CD1c-positive myeloid dendritic cell (primary cell): ENCODE data around the gene CARD6.
A peak's percentile ranks its signal among the peaks of the same experiment; 100 is the strongest.
"Not testable (repeated sequence)": the region's sequence is repeated elsewhere in the genome, so short reads cannot be mapped to it uniquely, and the experiment has no call there.

ENCODE experiments used
- DNase-seq: peaks from one replicate; pipeline ENCODE4 v3.0.0-alpha.2; 2016; ENCODE audit errors: extremely low spot score

CARD6 gene

GRCh38 chr5:40828021-40828631 lies 13.0 kb upstream of the CARD6 start:
- DNase-seq, result no peak

- DNase-seq, result no peak
Observed at GRCh38 chr5:40828690-40829661, 12.2 kb upstream of the CARD6 start.

GRCh38 chr5:40829748-40830533 lies 11.2 kb upstream of the CARD6 start:
- DNase-seq, result no peak

DNA sequence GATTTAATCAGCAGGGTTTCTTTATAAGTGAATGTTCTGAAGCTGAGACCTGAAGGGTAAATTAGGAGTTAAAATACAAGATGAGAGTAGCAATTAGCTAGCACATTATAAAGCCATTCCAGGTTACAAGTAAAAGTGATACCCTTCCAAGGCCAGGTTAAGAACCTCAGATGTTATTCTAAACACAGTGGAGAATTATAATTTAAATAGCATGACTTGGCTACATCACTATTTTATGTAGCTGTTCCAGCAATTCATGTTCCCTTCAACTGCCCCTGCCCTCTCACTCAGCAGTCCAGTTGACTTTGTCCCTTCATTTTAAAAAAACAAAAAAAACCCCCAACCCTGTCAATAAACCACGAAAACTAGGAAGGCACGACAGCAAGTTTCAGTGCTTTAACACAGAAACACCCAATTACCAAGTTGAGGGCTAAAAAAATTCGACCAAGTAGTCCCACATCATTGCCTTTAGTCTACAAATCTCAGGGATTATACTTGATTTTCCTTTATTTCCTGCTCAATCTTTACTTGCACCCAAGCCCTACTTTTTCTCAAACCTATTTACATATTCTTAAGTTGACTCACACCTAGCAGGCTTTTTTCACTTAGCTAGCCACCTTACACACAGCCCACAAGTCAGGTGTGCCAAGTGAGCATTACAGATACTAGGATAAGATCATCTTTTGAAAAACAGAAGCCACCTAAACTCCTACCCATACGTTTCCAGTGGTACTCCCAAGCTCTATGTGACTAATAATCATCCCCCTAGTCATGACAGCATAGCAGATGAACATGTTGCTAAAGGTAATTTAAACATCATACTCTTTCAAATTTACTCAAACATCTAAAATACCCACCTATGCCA lies 9.6 kb upstream of the CARD6 start:
- no peak for DNase-seq

- no peak for DNase-seq
Observed at GRCh38 chr5:40832345-40832744, 8.8 kb upstream of the CARD6 start.

DNA sequence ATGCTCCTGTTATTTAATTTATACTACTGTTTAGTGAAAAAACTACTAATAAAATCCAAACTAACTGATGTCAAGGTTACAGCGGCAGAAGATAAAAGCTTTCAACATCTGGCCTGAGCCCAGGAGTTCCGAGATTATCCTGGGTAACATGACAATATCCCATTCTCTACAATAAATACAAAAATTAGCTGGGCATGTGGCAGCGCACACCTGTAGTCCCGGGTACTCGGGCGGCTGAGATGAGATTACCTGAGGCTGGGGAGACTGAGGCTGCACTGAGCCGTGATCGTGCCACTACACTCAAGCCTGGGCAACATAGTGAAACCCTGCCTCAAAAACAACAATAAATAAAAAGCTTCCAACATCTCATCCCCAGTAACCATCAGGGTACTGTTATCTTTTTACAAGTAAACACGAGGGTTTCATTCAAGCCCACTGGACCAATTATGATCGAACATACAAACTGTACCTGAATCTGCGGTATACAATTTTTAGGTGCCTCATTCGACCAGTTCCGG lies 7.4 kb upstream of the CARD6 start:
- no peak for DNase-seq

DNA sequence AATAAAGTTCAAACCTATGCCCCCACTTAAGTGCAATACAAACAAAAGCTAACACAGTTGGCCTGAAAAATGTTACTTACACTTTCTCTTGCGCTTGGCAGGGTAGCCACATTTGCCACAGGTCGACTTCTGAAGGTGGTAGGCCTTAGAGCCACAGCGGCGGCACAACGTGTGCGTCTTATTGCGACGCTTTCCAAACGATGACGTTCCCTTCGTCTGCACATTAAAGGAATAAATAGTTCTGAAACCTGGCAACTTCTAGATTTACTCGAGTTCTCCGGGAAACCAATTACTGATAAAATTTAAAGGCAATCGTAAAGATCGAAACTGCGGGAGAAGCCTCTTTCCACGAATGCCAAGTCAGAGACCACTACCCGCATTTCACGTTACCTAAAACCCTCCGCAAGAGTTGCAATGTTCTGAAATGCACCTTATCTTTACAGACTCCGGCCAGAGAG lies 6.7 kb upstream of the CARD6 start:
- peak; percentile 49 for DNase-seq

DNA sequence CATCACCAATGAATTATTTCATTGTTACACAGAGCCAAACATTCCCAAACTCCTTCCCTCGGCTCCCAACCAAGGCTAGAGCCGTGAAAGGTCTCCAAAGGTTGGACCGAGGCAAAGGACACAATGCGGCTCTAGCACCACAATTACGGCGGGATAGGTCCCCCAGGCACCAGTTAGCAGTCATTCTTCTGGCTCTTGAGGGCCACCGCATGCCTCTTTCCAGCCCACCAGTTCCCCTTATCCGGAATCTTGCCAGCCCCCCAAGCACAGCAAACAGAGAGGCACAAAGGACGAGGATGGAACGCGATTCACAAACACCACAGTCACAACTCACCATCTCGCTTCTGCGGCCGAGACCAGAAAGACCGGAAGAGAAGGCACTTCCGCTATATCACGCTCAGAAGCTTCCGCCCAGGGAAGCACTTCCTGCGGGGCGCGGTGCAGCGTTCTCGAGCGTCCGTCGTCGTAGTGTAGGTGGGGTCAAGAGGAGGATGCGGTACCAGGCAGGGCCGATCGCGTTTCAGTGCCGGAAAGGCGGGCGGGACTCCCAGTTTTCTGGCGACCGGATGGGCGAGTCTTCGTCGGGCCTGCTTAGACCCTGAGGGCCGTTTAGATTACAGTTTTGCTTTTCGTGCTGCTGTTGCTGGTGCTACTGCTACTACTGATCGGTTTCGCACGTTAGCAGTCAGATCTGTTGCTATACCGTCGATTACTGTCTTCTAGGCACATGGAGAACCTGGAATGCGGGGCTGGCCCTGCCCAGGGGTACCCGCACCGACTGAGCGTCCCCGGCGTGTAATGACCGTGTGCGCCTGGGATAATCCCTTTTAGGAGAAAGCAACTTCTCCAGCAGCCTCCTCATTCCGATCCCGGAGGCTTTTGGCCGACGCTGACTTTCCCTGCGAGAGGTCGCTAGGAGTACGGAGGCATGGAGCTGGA lies 6.0 kb upstream of the CARD6 start, which contains the start of gene RPL37:
RPL37 (minus strand) TSS at position 374 of the 939 bp plus-strand sequence; CDS start at position 337, 37 bp downstream.
- peak; percentile 96 for DNase-seq

GRCh38 chr5:40838086-40838485 lies 3.1 kb upstream of the CARD6 start:
- no peak for DNase-seq

- no peak for DNase-seq
Observed at GRCh38 chr5:40842351-40842750, 1.2 kb downstream of the CARD6 start.

DNA sequence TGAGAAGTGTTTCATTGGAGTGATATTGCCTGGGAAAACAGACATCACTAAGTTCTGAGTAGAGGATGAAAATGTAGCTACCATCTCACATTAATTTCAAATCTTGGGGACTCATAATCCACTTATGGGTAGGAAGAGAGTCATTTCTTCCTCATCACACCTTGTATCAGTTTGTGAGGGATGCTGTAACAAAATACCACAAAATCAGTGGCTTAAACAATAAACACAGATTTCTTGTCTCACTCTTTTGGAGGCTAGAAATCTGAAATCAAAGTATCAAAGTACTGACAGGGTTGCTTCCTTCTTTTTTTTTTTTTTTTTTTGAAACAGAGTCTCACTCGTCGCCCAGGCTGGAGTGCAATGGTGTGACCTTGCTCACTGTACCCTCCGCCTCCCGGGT lies 3.4 kb downstream of the CARD6 start:
- DNase-seq, result no peak

GRCh38 chr5:40846371-40846770 lies 5.2 kb downstream of the CARD6 start:
- DNase-seq, result no peak

DNA sequence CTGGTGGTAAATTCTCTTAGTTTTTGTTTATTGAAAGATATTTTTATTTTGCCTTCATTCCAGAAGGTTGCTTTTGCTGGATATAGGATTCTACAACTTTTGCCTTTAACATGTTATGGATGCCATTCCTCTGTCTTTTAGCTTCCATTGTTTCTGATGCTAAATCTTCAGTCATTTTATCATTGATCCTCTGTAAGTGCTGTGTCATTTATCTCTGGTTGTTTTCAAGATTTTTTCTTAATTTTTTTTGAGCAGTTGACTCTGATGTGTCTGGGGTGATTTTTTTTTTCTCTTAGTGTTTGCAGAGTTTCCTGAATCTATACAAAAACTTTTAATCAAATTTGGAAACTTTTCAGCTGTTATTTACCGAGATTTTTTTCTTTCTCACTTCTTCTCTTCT lies 6.4 kb downstream of the CARD6 start:
- no peak for DNase-seq

- DNase-seq, result no peak
Observed at GRCh38 chr5:40853632-40854192, 12.5 kb downstream of the CARD6 start.

- DNase-seq, result no peak
Observed at GRCh38 chr5:40860711-40861110, 19.5 kb downstream of the CARD6 start.

DNA sequence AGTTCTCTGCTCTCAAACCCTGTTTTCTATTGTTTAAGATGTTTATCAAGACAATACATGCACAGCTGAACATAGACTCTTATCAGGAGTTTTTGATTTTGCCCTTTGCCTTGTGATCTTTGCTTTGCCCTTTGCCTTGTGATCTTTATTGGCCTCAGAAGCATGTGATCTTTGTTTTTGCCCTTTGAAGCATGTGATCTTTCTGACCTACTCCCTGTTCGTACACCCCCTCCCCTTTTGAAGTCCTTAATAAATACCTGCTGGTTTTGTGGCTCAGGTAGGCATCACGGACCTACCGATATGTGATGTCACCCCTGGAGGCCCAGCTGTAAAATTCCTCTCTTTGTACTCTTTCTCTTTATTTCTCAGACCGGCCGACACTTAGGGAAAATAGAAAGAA lies 23.8 kb downstream of the CARD6 start:
- not testable (repeated sequence) for DNase-seq

- no peak for DNase-seq
Observed at GRCh38 chr5:40866844-40867243, 25.7 kb downstream of the CARD6 start.

- DNase-seq, result no peak
Observed at GRCh38 chr5:40869384-40869783, 28.2 kb downstream of the CARD6 start.

- DNase-seq, result no peak
Observed at GRCh38 chr5:40871177-40871576, 30.0 kb downstream of the CARD6 start.
